IPS DF 6.9 (cell line): ENCODE results near the gene SIVA1.
"Not testable (repeated sequence)": the region's sequence is repeated elsewhere in the genome, so short reads cannot be mapped to it uniquely, and the experiment has no call there.

Experiments used
- DNase-seq: peaks from one replicate; pipeline ENCODE4 v3.0.0-alpha.2; 2013; ENCODE audit warnings: low read depth, low spot score
- H3K27ac ChIP-seq: one replicate; pipeline ENCODE4 v1.5.1; 2013; ENCODE audit warnings: low read length, control low read depth
- H3K27me3 ChIP-seq: 2 replicates; pipeline ENCODE4 v1.6.1; 2013; ENCODE audit warnings: mild to moderate bottlenecking, low read length; ENCODE audit not compliant: control insufficient read depth, insufficient read depth
- H3K36me3 ChIP-seq: 2 replicates; pipeline ENCODE4 v1.6.1; 2013; ENCODE audit warnings: low read length; ENCODE audit not compliant: control insufficient read depth, insufficient read depth
- H3K4me1 ChIP-seq: 2 replicates; pipeline ENCODE4 v1.6.1; 2013; ENCODE audit warnings: low read length; ENCODE audit not compliant: control insufficient read depth, insufficient read depth
- H3K4me3 ChIP-seq: 2 replicates; pipeline ENCODE4 v1.5.1; 2013; ENCODE audit warnings: mild to moderate bottlenecking, low read length
- H3K9me3 ChIP-seq: 2 replicates; pipeline ENCODE4 v1.6.1; 2013; ENCODE audit warnings: low read length, inconsistent platforms; ENCODE audit not compliant: control insufficient read depth, insufficient read depth
- WGBS: extraction: QIAGEN DNeasy Blood & Tissue Kit; methylation state at CpG from one replicate; pipeline ENCODE4 v1.1.7; 2013; ENCODE audit warnings: mixed read lengths, missing lambda C conversion rate; ENCODE audit not compliant: insufficient read length, insufficient coverage; 5-methylcytosine and 5-hydroxymethylcytosine counted together

The SIVA1 gene

DNA sequence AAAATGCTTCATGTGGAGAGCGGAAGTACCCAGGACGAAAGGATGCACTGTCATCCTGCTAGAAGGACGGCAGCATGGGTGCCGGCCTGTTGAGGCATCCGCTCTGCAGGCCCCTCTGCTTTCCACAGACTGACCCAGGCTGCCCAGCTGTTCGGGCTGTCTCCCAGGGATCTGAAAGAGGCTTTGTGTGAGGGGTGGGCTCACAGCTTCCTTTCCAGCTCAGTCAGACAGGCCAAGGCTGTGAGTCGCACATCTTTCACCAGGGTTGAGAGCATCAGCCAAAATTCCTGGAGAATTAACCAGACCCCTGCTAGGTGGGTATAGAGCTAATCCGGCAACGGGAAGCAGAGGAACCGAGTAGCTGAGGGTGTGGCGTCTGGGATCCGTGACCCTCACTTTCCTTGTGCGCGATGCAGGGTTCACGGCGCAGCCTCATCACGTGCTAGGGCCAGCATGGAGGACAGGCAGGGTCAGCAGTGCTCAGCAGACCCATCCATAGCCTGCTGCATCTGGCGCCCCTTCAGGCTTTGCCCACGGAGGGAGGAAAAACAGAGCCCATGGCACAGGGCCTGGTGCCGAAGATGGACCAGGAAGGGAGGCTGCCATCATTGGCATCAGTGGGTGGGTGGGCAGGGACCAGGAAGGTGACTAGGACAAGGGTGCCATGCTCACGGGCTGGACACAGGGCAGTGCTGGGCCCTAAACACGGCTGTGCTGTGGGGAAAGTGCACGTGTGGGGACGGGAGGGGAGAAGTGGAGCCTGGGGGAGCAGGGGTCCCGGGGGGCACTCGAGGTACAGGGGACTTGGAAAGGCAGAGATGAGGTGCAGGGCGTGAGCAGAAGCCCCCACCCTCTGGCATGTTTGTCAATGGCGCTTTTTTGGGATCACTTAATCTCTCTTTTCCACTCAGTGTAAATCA, 9.2 kb upstream of the SIVA1 start:
- H3K9me3 ChIP-seq: no peaks in the 10 kb centered on the region
- H3K4me1 ChIP-seq: no peaks in the 10 kb centered on the region
- H3K4me3 ChIP-seq: no peak overlapping the region
- H3K27me3 ChIP-seq: no peaks in the 10 kb centered on the region
- no CpG with 5 or more reads among the region's 28 CpGs for WGBS
- no peak overlapping the region for H3K27ac ChIP-seq
- H3K36me3 ChIP-seq: peaks cover 7% of the 10 kb centered on the region; the same call in 1 of the 2 replicates
- DNase-seq: no peak

DNA sequence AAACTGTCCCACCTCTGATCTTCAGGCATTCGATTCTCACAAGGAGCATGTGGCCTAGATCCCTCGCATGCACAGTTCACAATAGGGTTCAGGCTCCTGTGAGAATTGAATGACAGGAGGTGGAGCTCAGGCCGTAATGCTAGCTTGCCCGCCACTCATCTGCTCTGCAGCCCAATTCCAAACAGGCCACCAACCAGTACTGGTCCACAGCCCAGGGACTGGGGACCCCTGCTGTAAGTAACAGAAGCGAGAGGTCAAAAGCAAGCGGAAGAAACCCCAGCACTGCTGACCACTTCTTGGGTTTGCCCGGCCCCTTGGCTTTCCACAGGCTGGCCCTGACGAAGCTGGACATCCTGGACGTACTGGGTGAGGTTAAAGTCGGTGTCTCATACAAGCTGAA, 8.5 kb upstream of the SIVA1 start:
- Histone ChIP-seq H3K4me3 (no peak overlapping the region; the same call in 1 of the 2 replicates), H3K4me1 (no peaks in the 10 kb centered on the region), H3K27ac (no peak overlapping the region), H3K9me3 (no peaks in the 10 kb centered on the region), H3K36me3 (peaks cover 11% of the 10 kb centered on the region; the same call in 1 of the 2 replicates), H3K27me3 (no peaks in the 10 kb centered on the region)
- DNase-seq: no peak
- WGBS: no CpG with 5 or more reads among the region's 10 CpGs

DNA sequence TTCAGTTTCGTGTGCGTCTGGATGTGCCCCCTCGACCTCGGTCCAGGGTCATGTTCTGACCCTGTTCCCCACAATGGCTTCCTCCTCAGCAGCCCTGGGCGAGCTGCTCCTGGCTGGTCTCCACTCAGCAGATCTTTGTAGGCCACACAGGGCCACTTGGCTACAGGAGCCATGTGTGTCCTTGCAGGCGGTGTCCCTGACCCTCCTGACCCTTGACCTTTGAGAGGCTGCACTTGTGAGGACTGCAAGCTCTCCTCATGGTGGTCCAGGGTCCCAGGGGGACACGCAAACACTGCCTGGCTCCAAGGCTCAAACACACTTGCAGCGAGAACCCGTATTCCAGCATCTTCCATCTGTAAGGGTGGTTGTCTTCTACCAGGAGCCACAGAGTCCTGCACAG, 7.5 kb upstream of the SIVA1 start:
- Histone ChIP-seq H3K27me3 (no peaks in the 10 kb centered on the region), H3K4me1 (no peaks in the 10 kb centered on the region), H3K27ac (no peak overlapping the region), H3K36me3 (peaks cover 11% of the 10 kb centered on the region; the same call in 1 of the 2 replicates), H3K4me3 (no peak overlapping the region), H3K9me3 (no peaks in the 10 kb centered on the region)
- no CpG with 5 or more reads among the region's 9 CpGs for WGBS
- DNase-seq: no peak

DNA sequence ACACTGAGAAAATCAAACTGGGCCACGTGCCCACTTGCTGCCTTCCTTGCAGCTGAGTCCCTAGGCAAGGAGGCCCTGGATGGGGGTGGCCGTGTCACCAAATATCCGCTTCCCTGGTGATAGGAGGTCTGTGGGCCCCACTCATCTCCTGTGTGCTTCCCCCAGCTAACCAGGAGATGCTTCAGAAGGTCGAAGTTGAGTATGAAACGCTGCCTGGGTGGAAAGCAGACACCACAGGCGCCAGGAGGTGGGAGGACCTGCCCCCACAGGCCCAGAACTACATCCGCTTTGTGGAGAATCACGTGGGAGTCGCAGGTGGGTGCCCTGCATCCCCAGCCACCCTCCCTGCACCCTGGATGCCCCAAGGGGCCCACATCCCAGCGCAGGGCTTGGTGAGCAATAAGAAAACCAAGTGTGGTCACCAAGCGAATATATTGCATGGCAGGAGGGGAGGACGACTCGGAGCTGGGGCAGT, 6.8 kb upstream of the SIVA1 start:
- DNase-seq: no peak
- H3K27ac ChIP-seq: no peak overlapping the region
- H3K36me3 ChIP-seq: peaks cover 8% of the 10 kb centered on the region; the same call in 1 of the 2 replicates

DNA sequence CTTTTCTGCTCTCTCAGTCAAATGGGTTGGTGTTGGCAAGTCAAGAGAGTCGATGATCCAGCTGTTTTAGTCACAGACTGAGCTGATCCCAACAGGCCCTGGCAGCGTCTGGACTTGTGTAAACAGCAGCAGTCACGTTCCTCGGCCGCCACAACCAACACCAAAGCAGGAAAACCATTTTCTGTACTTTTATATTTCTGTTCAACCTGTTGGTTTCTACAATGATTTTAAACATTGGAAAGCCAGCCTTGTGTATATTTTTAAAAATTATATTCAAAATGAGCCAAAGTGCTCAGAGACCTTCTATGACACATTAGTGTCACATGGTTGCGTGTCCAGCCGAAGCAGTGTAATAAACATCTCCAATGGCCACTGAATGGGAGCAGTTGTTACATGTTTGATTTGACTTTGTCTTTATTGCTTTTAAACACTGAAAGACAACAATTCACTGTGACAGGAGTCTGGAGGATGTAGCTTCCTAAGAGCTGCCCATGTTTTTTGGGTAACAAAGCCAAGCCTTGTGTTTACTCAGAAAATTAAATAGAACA, 5.9 kb upstream of the SIVA1 start:
- no peak for DNase-seq
- Histone ChIP-seq H3K4me1 (no peaks in the 10 kb centered on the region), H3K27me3 (no peaks in the 10 kb centered on the region), H3K36me3 (peaks cover 7% of the 10 kb centered on the region; the same call in 1 of the 2 replicates), H3K27ac (no peak overlapping the region), H3K4me3 (no peak overlapping the region), H3K9me3 (no peaks in the 10 kb centered on the region)
- WGBS: no CpG with 5 or more reads among the region's 7 CpGs

More for the DNA sequence above, 6.8 kb upstream of the SIVA1 start:
- Histone ChIP-seq H3K4me3 (no peak overlapping the region), H3K9me3 (no peaks in the 10 kb centered on the region), H3K4me1 (no peaks in the 10 kb centered on the region), H3K27me3 (no peaks in the 10 kb centered on the region)
- no CpG with 5 or more reads among the region's 13 CpGs for WGBS

DNA sequence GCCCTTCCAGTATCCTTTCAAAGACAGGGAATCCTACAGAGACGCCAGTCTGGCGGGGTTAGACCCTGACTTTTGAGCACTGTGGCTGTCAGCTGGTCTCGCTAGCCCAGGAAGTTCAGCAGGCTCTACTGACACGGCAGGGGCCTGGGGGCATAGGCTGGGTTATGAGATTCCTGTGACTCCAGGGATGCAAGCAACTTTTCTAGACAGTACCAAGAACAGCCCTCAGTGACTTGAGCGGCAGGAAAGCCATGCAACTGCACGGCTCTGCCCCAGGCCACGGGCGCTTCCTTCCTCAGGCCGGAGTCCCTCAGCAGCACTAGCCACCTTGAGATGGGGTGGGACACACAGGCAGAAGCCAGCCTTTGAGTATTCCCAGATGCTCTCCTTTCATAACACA, 5.1 kb upstream of the SIVA1 start:
- Histone ChIP-seq H3K27ac (no peak overlapping the region), H3K4me1 (no peaks in the 10 kb centered on the region), H3K9me3 (no peaks in the 10 kb centered on the region), H3K4me3 (no peak overlapping the region), H3K36me3 (peaks cover 7% of the 10 kb centered on the region; the same call in 1 of the 2 replicates), H3K27me3 (no peaks in the 10 kb centered on the region)
- WGBS: no CpG with 5 or more reads among the region's 9 CpGs
- DNase-seq: no peak

DNA sequence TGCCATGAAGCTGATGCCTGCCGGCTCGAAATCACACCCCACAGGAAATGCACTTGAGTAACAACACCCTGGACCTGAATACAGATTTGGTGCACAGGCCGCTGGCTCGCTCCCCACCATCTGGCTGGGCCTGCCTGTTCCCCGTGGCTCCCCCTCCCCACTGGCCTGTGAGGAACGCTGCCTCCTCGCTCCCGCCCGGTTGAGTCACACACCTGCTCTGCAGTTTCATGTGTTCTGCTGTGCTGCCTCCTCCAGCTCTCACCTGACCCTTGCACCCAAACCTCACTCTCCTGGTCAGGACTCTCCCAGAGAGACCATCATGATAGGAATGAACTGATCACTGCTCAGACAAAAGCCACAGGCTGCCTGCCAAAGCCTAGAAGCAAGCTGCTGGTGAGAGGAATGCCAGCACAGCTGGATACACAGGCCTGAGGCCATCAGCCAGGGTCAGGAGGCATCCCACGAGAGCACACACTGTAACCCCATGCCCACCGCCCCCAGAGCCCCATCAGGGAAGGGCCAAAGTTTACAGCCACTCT, 3.8 kb upstream of the SIVA1 start:
- no peaks in the 10 kb centered on the region for H3K9me3 ChIP-seq
- no peaks in the 10 kb centered on the region for H3K27me3 ChIP-seq
- H3K4me3 ChIP-seq: no peak overlapping the region
- no CpG with 5 or more reads among the region's 11 CpGs for WGBS
- 0 out of 2 replicates have a peak, but pooled peaks cover 2% of the 10 kb centered on the region for H3K4me1 ChIP-seq
- no peak overlapping the region for H3K27ac ChIP-seq
- no peak for DNase-seq
- 0 out of 2 replicates have a peak, but pooled peaks cover 4% of the 10 kb centered on the region for H3K36me3 ChIP-seq

DNA sequence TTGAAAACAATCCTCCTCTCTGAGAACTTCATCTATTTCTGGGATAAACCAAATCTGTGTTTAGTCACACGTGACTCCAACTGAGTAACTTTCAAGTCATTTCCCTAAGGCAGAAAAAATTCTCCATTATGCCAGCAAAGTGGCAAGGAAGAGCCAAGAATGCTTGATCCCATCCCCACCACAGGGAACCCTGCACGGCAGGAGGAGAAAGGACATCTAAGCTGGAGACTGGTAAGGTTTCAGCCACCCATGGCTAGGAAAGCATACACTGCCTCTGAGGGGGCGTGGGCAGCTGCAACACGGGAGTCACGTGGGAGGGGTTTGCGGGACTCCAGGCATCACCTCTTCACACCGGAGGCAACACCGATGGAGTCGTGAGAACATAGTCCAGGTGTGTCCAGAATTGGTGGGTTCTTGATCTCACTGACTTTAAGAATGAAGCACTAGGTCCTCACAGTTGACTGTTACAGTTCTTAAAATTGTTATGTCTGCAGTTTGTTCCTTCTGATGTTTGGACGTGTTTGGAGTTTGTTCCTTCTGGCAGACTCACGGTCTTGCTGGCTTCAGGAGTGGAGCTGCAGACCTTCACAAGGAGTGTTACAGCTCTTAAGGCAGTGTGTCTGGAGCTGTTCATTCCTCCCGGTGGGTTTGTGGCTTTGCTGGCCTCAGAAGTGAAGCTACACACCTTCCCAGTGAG, 2.7 kb upstream of the SIVA1 start:
- Histone ChIP-seq H3K9me3 (no peaks in the 10 kb centered on the region), H3K4me3 (no peak overlapping the region), H3K36me3 (0 out of 2 replicates have a peak, but pooled peaks cover 4% of the 10 kb centered on the region), H3K27ac (no peak overlapping the region), H3K27me3 (no peaks in the 10 kb centered on the region), H3K4me1 (0 out of 2 replicates have a peak, but pooled peaks cover 5% of the 10 kb centered on the region)
- no CpG with 5 or more reads among the region's 12 CpGs for WGBS
- no peak for DNase-seq

DNA sequence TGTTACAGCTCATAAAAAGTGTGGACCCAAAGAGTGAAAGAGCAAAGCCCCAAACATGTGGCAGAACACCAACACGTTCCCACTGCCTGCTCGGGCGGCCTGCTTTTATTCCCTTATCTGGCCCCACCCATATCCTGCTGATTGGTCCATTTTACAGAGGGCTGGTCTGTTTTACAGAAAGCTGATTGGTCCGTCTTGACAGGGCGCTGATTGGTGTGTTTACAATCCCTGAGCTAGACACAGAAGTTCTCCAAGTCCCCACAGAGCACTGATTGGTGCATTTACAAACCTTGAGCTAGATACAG, 2.2 kb upstream of the SIVA1 start:
- no CpG with 5 or more reads among the region's 5 CpGs for WGBS
- not testable (repeated sequence) for H3K4me1 ChIP-seq, DNase-seq

More for the DNA sequence above, 2.2 kb upstream of the SIVA1 start:
- H3K27me3 ChIP-seq, H3K36me3 ChIP-seq, H3K9me3 ChIP-seq, H3K27ac ChIP-seq, H3K4me3 ChIP-seq: not testable (repeated sequence)
